ENCODE data around the gene ARHGEF39. TPM values are rescaled to one million over a fixed set of nuclear protein-coding genes. Genes with fewer than 3 reads are reported as not detected.

The ARHGEF39 gene
- total RNA-seq, 8 experiments from 2014 or later, result 0.41 to 7.2 (median 3.0) TPM

DNA sequence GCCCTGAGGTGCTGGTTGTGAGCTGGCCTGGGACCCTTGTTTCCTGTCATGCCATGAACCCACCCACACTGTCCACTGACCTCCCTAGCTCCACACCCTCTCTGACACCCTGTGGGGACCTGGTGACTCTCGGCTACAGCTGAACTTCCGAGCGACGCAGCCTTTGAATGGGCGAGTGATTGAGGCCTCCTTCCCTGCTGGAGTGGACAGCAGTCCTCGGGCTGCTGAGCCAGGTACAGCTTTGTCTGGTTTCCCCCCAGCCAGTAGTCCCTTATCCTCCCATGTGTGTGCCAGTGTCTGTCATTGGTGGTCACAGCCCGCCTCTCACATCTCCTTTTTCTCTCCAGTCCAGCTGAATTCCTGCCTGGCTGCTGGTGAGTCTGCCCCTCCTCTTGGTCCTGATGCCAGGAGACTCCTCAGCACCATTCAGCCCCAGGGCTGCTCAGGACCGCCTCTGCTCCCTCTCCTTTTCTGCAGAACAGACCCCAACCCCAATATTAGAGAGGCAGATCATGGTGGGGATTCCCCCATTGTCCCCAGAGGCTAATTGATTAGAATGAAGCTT lies 14.9 kb upstream of the ARHGEF39 start:
- no peak for ATAC-seq (replicated peaks in 6 of 8)
- Histone ChIP-seq H3K4me3 (no peak overlapping the region), H3K4me1 (replicated peaks in 1 of 2) (no peaks in the 10 kb centered on the region), H3K27ac (no peak overlapping the region)
- in situ Hi-C loops (cut with MboI; ENCODE audit: low pct_unique_long_range_greater_than_20kb in 2 of 9, low sequenced_read_pairs in 9 of 9, unreplicated experiment in 9 of 9), result no loop called here
- 75 to 80% methylated on average over 1 to 2 of the region's 8 CpGs; no CpG with 5 or more reads in 8 of the 10 experiments for WGBS, 10 experiments

DNA sequence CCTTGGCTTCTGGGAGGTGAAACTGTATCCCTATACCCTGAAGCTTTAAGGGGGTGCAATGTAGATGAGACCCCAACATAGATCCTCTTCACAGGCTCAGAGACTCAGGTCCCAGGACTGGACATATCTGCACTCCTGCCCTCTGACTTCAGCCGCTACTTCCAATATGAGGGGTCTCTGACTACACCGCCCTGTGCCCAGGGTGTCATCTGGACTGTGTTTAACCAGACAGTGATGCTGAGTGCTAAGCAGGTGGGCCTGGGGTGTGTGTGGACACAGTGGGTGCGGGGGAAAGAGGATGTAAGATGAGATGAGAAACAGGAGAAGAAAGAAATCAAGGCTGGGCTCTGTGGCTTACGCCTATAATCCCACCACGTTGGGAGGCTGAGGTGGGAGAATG lies 14.1 kb upstream of the ARHGEF39 start:
- 66 to 100% (median 90%) methylated on average over 1 to 4 of the region's 5 CpGs; no CpG with 5 or more reads in 5 of the 10 experiments for WGBS, 10 experiments
- H3K27ac ChIP-seq, result no peak overlapping the region
- H3K4me1 ChIP-seq (replicated peaks in 1 of 2), result no peaks in the 10 kb centered on the region
- H3K4me3 ChIP-seq, result no peak overlapping the region
- no peak for ATAC-seq (replicated peaks in 6 of 8)
- in situ Hi-C loops (cut with MboI; ENCODE audit: low pct_unique_long_range_greater_than_20kb in 2 of 9, low sequenced_read_pairs in 9 of 9, unreplicated experiment in 9 of 9), result no loop called here

DNA sequence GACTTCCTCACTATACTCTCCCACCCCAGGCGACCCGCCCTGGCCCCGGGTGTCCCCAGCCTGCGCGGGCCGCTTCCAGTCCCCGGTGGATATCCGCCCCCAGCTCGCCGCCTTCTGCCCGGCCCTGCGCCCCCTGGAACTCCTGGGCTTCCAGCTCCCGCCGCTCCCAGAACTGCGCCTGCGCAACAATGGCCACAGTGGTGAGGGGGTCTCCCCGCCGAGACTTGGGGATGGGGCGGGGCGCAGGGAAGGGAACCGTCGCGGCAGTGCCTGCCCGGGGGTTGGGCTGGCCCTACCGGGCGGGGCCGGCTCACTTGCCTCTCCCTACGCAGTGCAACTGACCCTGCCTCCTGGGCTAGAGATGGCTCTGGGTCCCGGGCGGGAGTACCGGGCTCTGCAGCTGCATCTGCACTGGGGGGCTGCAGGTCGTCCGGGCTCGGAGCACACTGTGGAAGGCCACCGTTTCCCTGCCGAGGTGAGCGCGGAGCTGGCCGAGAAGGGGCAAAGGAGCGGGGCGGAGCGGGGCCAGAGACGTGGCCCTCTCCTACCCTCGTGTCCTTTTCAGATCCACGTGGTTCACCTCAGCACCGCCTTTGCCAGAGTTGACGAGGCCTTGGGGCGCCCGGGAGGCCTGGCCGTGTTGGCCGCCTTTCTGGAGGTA lies 10.9 kb upstream of the ARHGEF39 start:
- 40 to 52% methylated on average over 1 to 13 of the region's 51 CpGs; no CpG with 5 or more reads in 8 of the 10 experiments for WGBS, 10 experiments
- Histone ChIP-seq H3K4me1 (replicated peaks in 1 of 2) (no peaks in the 10 kb centered on the region), H3K27ac (no peak overlapping the region), H3K4me3 (peak overlapping the region; percentile 18 to 30 (median 24))
- in situ Hi-C loops (cut with MboI; ENCODE audit: low pct_unique_long_range_greater_than_20kb in 2 of 9, low sequenced_read_pairs in 9 of 9, unreplicated experiment in 9 of 9), result no loop called here
- peak; percentile 66 to 94 (median 88) for ATAC-seq (replicated peaks in 6 of 8)

DNA sequence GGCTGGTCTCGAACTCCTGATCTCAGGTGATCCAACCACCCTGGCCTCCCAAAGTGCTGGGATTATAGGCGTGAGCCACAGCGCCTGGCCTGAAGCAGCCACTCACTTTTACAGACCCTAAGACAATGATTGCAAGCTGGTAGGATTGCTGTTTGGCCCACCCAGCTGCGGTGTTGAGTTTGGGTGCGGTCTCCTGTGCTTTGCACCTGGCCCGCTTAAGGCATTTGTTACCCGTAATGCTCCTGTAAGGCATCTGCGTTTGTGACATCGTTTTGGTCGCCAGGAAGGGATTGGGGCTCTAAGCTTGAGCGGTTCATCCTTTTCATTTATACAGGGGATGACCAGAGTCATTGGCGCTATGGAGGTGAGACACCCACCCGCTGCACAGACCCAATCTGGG lies 10.2 kb upstream of the ARHGEF39 start:
- H3K4me1 ChIP-seq (replicated peaks in 1 of 2), result no peaks in the 10 kb centered on the region
- in situ Hi-C loops (cut with MboI; ENCODE audit: low pct_unique_long_range_greater_than_20kb in 2 of 9, low sequenced_read_pairs in 9 of 9, unreplicated experiment in 9 of 9), result no loop called here
- H3K4me3 ChIP-seq, result peak overlapping the region in 3 of 5 donors; percentile 18 to 30 (median 24)
- no peak overlapping the region for H3K27ac ChIP-seq
- ATAC-seq (replicated peaks in 6 of 8), result peak in 6 of 8 experiments; percentile 5 to 42 (median 36)
- WGBS, 10 experiments, result 34 to 85% (median 75%) methylated on average over 3 to 8 of the region's 13 CpGs; no CpG with 5 or more reads in 6 of the 10 experiments

GRCh38 chr9:35674025-35674361 lies 9.0 kb upstream of the ARHGEF39 start:
- Histone ChIP-seq H3K4me1 (replicated peaks in 1 of 2) (no peaks in the 10 kb centered on the region), H3K4me3 (no peak overlapping the region), H3K27ac (no peak overlapping the region)
- WGBS, 10 experiments, result 40 to 60% methylated on average over 1 to 2 of the region's 3 CpGs; no CpG with 5 or more reads in 8 of the 10 experiments
- ATAC-seq (replicated peaks in 6 of 8), result no peak
- in situ Hi-C loops (cut with MboI; ENCODE audit: low pct_unique_long_range_greater_than_20kb in 2 of 9, low sequenced_read_pairs in 9 of 9, unreplicated experiment in 9 of 9), result no loop called here

GRCh38 chr9:35673132-35674024 lies 8.4 kb upstream of the ARHGEF39 start, which contains the start of gene CA9:
Gene CA9, plus strand, starts transcription at chr9:35673928. Its CDS starts 32 bp downstream, at chr9:35673960.
- Histone ChIP-seq H3K4me3 (no peak within 1 kb of the TSS), H3K27ac (no peak within 1 kb of the TSS)
- WGBS, 10 experiments, result 43 to 90% (median 78%) methylated on average over 1 to 2 of the region's 10 CpGs; no CpG with 5 or more reads in 1 of the 10 experiments

GRCh38 chr9:35669331-35670145 lies 4.5 kb upstream of the ARHGEF39 start:
- no peak overlapping the region for H3K27ac ChIP-seq
- in situ Hi-C loops (cut with MboI; ENCODE audit: low pct_unique_long_range_greater_than_20kb in 2 of 9, low sequenced_read_pairs in 9 of 9, unreplicated experiment in 9 of 9), result no loop called here
- 30 to 100% (median 56%) methylated on average over 1 to 4 of the region's 6 CpGs; no CpG with 5 or more reads in 2 of the 10 experiments for WGBS, 10 experiments
- H3K4me1 ChIP-seq (replicated peaks in 1 of 2), result peaks cover 0 to 1% of the 10 kb centered on the region in 2 donors
- ATAC-seq (replicated peaks in 6 of 8), result no peak
- no peak overlapping the region for H3K4me3 ChIP-seq

More at GRCh38 chr9:35673132-35674024, 8.4 kb upstream of the ARHGEF39 start, which contains the start of gene CA9:
- peak in 1 of 8 experiments; percentile 7 for ATAC-seq (replicated peaks in 6 of 8)
- in situ Hi-C loops (cut with MboI; ENCODE audit: low pct_unique_long_range_greater_than_20kb in 2 of 9, low sequenced_read_pairs in 9 of 9, unreplicated experiment in 9 of 9), result no loop called here
- H3K4me1 ChIP-seq (replicated peaks in 1 of 2), result no peaks in the 10 kb centered on the region

- no peak overlapping the region for H3K27ac ChIP-seq
- no peak for ATAC-seq (replicated peaks in 6 of 8)
- 85 to 100% (median 95%) methylated on average over 1 to 3 of the region's 3 CpGs; no CpG with 5 or more reads in 4 of the 10 experiments for WGBS, 10 experiments
- in situ Hi-C loops (cut with MboI; ENCODE audit: low pct_unique_long_range_greater_than_20kb in 2 of 9, low sequenced_read_pairs in 9 of 9, unreplicated experiment in 9 of 9), result no loop called here
- H3K4me3 ChIP-seq, result no peak overlapping the region
- peaks cover 0 to 6% of the 10 kb centered on the region in 2 donors for H3K4me1 ChIP-seq (replicated peaks in 1 of 2)
Observed at GRCh38 chr9:35667939-35668338, 2.9 kb upstream of the ARHGEF39 start.

- WGBS, 10 experiments, result 55 to 100% (median 100%) methylated on average over 1 to 2 of the region's 5 CpGs; no CpG with 5 or more reads in 5 of the 10 experiments
- ATAC-seq (replicated peaks in 6 of 8), result no peak
- no peak overlapping the region for H3K4me3 ChIP-seq
- peaks cover 0 to 6% of the 10 kb centered on the region in 2 donors for H3K4me1 ChIP-seq (replicated peaks in 1 of 2)
- in situ Hi-C loops (cut with MboI; ENCODE audit: low pct_unique_long_range_greater_than_20kb in 2 of 9, low sequenced_read_pairs in 9 of 9, unreplicated experiment in 9 of 9), result no loop called here
- no peak overlapping the region for H3K27ac ChIP-seq
Observed at GRCh38 chr9:35666549-35666948, 1.6 kb upstream of the ARHGEF39 start.

DNA sequence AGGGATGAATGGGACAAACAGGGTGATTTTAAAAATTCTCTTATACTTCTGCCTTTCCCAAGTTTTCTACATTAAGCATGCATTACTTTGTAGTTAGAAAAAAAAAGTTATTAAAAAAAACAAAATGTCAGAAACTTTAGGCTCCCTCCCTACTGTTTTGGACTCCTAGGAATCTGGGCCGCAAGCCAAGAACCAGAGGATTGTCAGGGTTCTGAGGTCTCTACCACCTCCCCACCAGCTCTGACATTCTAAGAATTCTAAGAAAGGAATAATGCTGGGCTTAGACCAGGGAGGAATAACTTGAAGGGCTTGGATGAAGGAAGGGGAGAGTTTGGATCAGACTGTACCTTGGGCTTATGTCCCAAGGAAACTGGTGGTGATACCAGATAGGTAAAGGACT lies 1.1 kb upstream of the ARHGEF39 start:
- no peak for ATAC-seq (replicated peaks in 6 of 8)
- Histone ChIP-seq H3K4me1 (replicated peaks in 1 of 2) (peaks cover 0 to 6% of the 10 kb centered on the region in 2 donors), H3K4me3 (no peak overlapping the region), H3K27ac (no peak overlapping the region)
- 67 to 100% (median 100%) methylated on average over 1 of the region's 1 CpG; no CpG with 5 or more reads in 4 of the 10 experiments for WGBS, 10 experiments
- in situ Hi-C loops (cut with MboI; ENCODE audit: low pct_unique_long_range_greater_than_20kb in 2 of 9, low sequenced_read_pairs in 9 of 9, unreplicated experiment in 9 of 9), result no loop called here

GRCh38 chr9:35665471-35665818 lies 450 bp upstream of the ARHGEF39 start:
- no peak for ATAC-seq (replicated peaks in 6 of 8)
- in situ Hi-C loops (cut with MboI; ENCODE audit: low pct_unique_long_range_greater_than_20kb in 2 of 9, low sequenced_read_pairs in 9 of 9, unreplicated experiment in 9 of 9), result no loop called here
- Histone ChIP-seq H3K27ac (no peak overlapping the region), H3K4me1 (replicated peaks in 1 of 2) (peaks cover 0 to 6% of the 10 kb centered on the region in 2 donors), H3K4me3 (peak overlapping the region; percentile 40 to 43 (median 42))
- 23 to 95% (median 75%) methylated on average over 1 to 5 of the region's 5 CpGs; no CpG with 5 or more reads in 1 of the 10 experiments for WGBS, 10 experiments

DNA sequence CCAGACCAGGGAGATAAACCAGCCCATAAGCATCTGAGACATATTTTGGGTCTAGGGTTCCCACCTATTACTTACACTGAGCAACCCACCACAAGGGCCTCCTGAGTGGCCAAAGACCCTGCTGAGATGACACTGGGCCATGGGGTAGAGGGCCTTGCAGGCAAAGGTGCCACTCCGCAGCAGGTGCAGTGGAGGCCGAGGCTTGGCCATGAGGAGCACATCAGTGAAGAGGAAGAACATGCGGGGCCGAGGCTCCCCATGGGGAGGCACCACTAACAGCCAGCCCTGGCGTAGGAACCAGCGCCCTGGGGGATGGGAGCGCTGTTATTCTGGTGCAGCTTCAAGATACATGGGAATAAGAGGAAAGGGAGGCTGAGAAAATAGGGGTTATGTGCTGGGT lies 2.6 kb downstream of the ARHGEF39 start:
- in situ Hi-C loops (cut with MboI; ENCODE audit: low pct_unique_long_range_greater_than_20kb in 2 of 9, low sequenced_read_pairs in 9 of 9, unreplicated experiment in 9 of 9), result no loop called here
- no peak overlapping the region for H3K27ac ChIP-seq
- 92 to 100% (median 100%) methylated on average over 1 to 5 of the region's 7 CpGs; no CpG with 5 or more reads in 6 of the 10 experiments for WGBS, 10 experiments
- no peak overlapping the region for H3K4me3 ChIP-seq
- ATAC-seq (replicated peaks in 6 of 8), result no peak
- H3K4me1 ChIP-seq (replicated peaks in 1 of 2), result peaks cover 7 to 12% of the 10 kb centered on the region in 2 donors
